Brain microvascular endothelial cell (primary cell): ENCODE results near the gene DDX46.

Source experiments
- DNase-seq: peaks from one replicate; pipeline ENCODE4 v3.0.0-alpha.2; 2020
- H3K27ac ChIP-seq: fragments of 250-450 bp; sonication (Bioruptor Pico); 2 replicates; pipeline ENCODE4 v1.5.1; 2020; ENCODE audit warnings: mild to moderate bottlenecking, moderate library complexity
- H3K27me3 ChIP-seq: fragments of 250-450 bp; sonication (Bioruptor Pico); replicated peaks from 2 replicates; pipeline ENCODE4 v1.5.1; 2020; ENCODE audit warnings: mild to moderate bottlenecking
- H3K36me3 ChIP-seq: fragments of 250-450 bp; sonication (Bioruptor Pico); replicated peaks from 2 replicates; pipeline ENCODE4 v1.5.1; 2020; ENCODE audit warnings: mild to moderate bottlenecking
- H3K4me3 ChIP-seq: 2 replicates; pipeline ENCODE4 v1.5.1; 2011; ENCODE audit warnings: low read depth, mild to moderate bottlenecking, control low read depth, low read length, moderate library complexity
- CTCF ChIP-seq: IDR thresholded peaks from 2 replicates; pipeline ENCODE4 v1.5.1; 2011; ENCODE audit warnings: low read depth, mild to moderate bottlenecking, moderate library complexity, low read length, control low read depth, inconsistent platforms; ENCODE audit errors: missing control alignments
- in situ Hi-C: cut with HindIII; loops from 2 replicates; pipeline ENCODE4 v1.10.0; 2017; ENCODE audit warnings: low sequenced_read_pairs, low pct_ligation_motif_present

The DDX46 gene

DNA sequence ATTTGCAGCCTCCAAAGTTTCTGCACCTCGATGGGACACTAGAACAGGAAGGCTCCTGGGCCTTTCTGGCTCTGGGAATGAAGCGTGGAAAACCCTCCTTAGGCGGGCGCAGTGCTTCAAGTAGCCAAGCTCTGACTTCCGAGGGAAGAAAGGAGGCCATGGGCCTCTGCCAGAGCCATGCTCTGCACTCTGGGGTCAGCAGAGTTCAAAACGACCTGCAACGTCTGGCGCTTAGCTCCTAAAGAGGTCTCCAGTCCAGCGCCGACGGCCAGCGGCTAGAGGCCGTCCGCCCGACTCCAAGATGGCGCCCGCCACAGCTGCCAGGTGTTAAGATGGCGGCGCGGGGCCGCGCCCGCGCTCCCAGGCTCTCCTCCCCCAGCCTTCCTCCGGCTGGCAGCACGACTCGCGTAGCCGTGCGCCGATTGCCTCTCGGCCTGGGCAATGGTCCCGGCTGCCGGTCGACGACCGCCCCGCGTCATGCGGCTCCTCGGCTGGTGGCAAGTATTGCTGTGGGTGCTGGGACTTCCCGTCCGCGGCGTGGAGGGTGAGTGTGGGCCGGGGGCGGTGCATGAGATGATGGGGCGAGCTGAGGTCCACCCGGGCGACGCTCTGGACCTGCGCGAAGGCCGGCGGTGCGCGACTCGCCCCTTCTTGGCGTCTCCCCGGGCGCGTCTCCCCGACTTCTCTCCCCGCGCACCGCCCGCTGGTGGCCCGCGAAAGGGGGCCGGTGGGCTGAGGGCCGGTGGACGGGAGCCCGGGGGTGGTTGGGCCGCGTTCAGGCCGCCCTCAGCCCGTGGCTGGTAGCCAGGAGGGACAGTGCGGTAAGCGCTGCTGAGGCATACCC, 115.6 kb downstream of the DDX46 start, which contains the start of gene TXNDC15:
Gene TXNDC15, plus strand, starts transcription at position 385 of the 844 bp plus-strand sequence. Its CDS starts 57 bp downstream, at position 442.
- Histone ChIP-seq H3K27ac (peak within 1 kb of the TSS; percentile 97), H3K4me3 (peak within 1 kb of the TSS; percentile 97), H3K27me3 (no peaks in the 10 kb centered on the region), H3K36me3 (no peaks in the 10 kb centered on the region)
- in situ Hi-C loops: no loop called here
- no peak for TF ChIP-seq CTCF
- peak; percentile 81 for DNase-seq

GRCh38 chr5:134874831-134875655, 116.5 kb downstream of the DDX46 start:
- Histone ChIP-seq H3K4me3 (peak overlapping the region; percentile 97), H3K36me3 (no peaks in the 10 kb centered on the region), H3K27ac (peak overlapping the region; percentile 97), H3K27me3 (no peaks in the 10 kb centered on the region)
- peak; percentile 85 for DNase-seq
- TF ChIP-seq CTCF: no peak
- in situ Hi-C loops: no loop called here

DNA sequence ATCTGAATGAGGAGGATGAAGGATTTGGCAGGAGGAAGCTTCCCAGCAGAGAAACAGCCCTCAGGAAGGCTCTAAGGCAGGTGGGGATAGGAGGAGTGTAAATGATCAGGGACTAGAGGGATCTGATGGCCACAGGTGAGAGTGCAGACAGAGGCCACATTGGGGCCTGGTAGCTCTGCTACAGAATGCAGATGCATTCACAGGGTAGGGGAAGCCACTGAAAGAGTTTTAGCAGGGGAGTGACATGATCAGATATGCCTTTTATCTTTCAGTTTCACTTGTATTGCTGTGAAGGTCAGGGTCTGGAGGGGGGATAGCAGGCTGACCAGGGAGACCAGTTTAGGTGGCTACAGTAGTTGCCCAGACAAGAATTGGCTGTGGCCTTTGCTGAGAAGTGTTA, 118.6 kb downstream of the DDX46 start:
- Histone ChIP-seq H3K4me3 (no peak overlapping the region), H3K27ac (no peak overlapping the region), H3K27me3 (no peaks in the 10 kb centered on the region), H3K36me3 (no peaks in the 10 kb centered on the region)
- in situ Hi-C loops: no loop called here
- no peak for DNase-seq
- no peak for TF ChIP-seq CTCF

- H3K36me3 ChIP-seq: no peaks in the 10 kb centered on the region
- in situ Hi-C loops: no loop called here
- H3K27ac ChIP-seq: no peak overlapping the region
- DNase-seq: no peak
- TF ChIP-seq CTCF: no peak
- H3K27me3 ChIP-seq: no peaks in the 10 kb centered on the region
- no peak overlapping the region for H3K4me3 ChIP-seq
Observed at GRCh38 chr5:134878403-134878802, 119.8 kb downstream of the DDX46 start.

DNA sequence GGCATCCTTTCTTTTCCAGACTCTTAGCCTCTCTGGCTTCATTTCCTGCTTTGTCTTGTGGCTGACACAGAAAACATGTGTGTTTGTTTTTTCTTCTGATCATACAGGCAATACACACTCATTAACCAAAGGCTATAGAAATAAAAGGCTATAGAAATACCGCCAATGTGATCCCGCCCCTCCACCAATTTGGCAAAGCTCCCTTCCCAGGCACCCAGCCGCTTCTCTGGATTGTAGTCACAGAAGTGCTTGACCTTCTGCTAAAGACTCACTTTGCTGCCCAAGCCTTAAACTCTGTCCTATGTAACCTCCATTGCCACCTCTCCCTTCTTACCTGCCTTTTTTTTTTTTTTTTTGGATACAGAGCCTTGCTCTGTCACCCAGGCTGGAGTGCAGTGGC, 120.9 kb downstream of the DDX46 start:
- H3K36me3 ChIP-seq: no peaks in the 10 kb centered on the region
- H3K27me3 ChIP-seq: no peaks in the 10 kb centered on the region
- no peak overlapping the region for H3K4me3 ChIP-seq
- TF ChIP-seq CTCF: no peak
- H3K27ac ChIP-seq: no peak overlapping the region
- DNase-seq: no peak
- in situ Hi-C loops: no loop called here
